ENCODE data around the gene MAML2. TPM values are rescaled to one million over a fixed set of nuclear protein-coding genes. Genes with fewer than 3 reads are reported as not detected.
A peak's percentile ranks its signal among the peaks of the same experiment; 100 is the strongest.

The MAML2 gene
- total RNA-seq, 1 experiment from 2014 or later, result 28.3 TPM

- intact Hi-C loops (cut with micrococcal nuclease; ENCODE audit: unreplicated experiment), result loop anchor here (1.0 to 5.0 kb wide), 4 partner anchors 43 to 337 kb away; partner anchors contain the start of genes JRKL and MAML2
- Histone ChIP-seq H3K79me2 (ENCODE audit: low read depth) (peaks cover 56% of the 10 kb centered on the region), H3K4me1 (replicated peaks; ENCODE audit: insufficient read depth) (peaks cover 64% of the 10 kb centered on the region), H3K27ac (peak overlapping the region; percentile 47), H3K36me3 (ENCODE audit: low read depth) (peaks cover 19% of the 10 kb centered on the region), H4K20me1 (ENCODE audit: insufficient read depth) (no peaks in the 10 kb centered on the region), H3K9me2 (ENCODE audit: insufficient read depth) (no peaks in the 10 kb centered on the region), H3K4me3 (no peak overlapping the region), H2AFZ (no peak overlapping the region), H3F3A (ENCODE audit: insufficient read depth, low read depth) (peaks cover 35% of the 10 kb centered on the region; the same call in 1 of the 2 replicates), H3K4me2 (peak overlapping the region; percentile 13), H3K27me3 (ENCODE audit: insufficient read depth, low read depth) (no peaks in the 10 kb centered on the region), H3K9me3 (ENCODE audit: insufficient read depth, low read depth) (peaks cover 6% of the 10 kb centered on the region; the same call in 1 of the 2 replicates)
- no TSS peak for BruUV-seq (replicated peaks)
- CTCF ChIA-PET, result interaction anchor here (0.6 to 2.0 kb wide), 7 partner anchors 31 to 339 kb away, joined by 3 to 8 read pairs (median 3); partner anchors contain the start of gene MAML2
- TF ChIP-seq EZH2 (IDR thresholded peaks at IDR 0.05; ENCODE audit: low read depth), result no peak
- TF ChIP-seq CTCF (conservative IDR thresholded peaks at IDR 0.05), result peak; percentile 79
- DNase-seq, result peak in 1 of 2 experiments; percentile 50
- POLR2A ChIA-PET (ENCODE audit: unreplicated experiment), result interaction anchor here (0.6 kb wide), 1 partner anchor 97 kb away, joined by 5 read pairs; no protein-coding TSS in a partner anchor
Observed at GRCh38 chr11:96054870-96055705, 287.9 kb downstream of the MAML2 start.

DNA sequence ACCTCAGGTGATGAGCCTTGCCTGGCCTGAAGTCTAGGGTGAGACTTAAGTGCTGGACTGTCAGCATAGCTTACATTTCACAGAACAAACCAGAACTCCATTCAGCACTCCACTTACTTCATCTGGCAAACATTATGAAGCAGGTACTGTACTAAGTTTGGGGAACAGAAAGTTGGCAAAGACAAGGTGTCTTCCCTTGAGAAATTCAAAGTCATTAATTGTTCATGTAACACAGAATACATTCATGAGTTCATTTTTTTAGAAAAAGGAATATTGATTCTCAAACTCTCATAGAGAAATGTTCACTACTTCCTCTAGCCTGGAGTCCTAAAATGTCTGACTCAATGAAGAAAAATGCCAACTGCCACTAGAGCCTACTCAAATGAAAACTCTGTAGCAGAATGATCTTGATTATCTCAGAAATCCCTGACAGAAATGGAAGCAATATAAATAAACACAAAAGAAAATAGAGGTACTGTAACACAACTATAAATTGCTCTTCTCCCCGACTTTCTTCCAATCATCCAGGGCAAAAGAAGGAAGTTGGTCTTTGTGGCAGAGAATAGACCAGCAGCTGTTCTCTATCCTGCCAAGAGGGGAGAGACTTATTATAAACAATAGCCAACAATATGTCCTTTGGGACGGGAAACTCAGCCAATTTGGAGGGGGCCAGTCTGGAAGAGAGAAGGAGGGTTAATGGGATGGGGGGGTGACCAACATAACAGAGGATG lies 289.9 kb downstream of the MAML2 start:
- Histone ChIP-seq H3K79me2 (ENCODE audit: low read depth) (peaks cover 52% of the 10 kb centered on the region), H3K4me3 (no peak overlapping the region), H3K9me3 (ENCODE audit: insufficient read depth, low read depth) (peaks cover 6% of the 10 kb centered on the region; the same call in 1 of the 2 replicates), H3K27me3 (ENCODE audit: insufficient read depth, low read depth) (no peaks in the 10 kb centered on the region), H4K20me1 (ENCODE audit: insufficient read depth) (no peaks in the 10 kb centered on the region), H3K27ac (peak overlapping the region; percentile 65), H3K9me2 (ENCODE audit: insufficient read depth) (no peaks in the 10 kb centered on the region), H3K4me1 (replicated peaks; ENCODE audit: insufficient read depth) (peaks cover 69% of the 10 kb centered on the region), H3K36me3 (ENCODE audit: low read depth) (peaks cover 26% of the 10 kb centered on the region), H2AFZ (no peak overlapping the region), H3F3A (ENCODE audit: insufficient read depth, low read depth) (peaks cover 35% of the 10 kb centered on the region), H3K4me2 (peak overlapping the region; percentile 45)
- TF ChIP-seq CTCF (conservative IDR thresholded peaks at IDR 0.05) (no peak), EZH2 (IDR thresholded peaks at IDR 0.05; ENCODE audit: low read depth) (no peak)
- DNase-seq, result peak in 1 of 2 experiments; percentile 88
- POLR2A ChIA-PET (ENCODE audit: unreplicated experiment), result interaction anchor here (0.8 kb wide), 1 partner anchor 15 kb away, joined by 7 read pairs; no protein-coding TSS in a partner anchor
- CTCF ChIA-PET, result interaction anchor here (0.6 kb wide), 1 partner anchor 263 kb away, joined by 9 read pairs; the partner anchor contains the start of gene FAM76B
- intact Hi-C loops (cut with micrococcal nuclease; ENCODE audit: unreplicated experiment), result no loop called here
- BruUV-seq (replicated peaks), result no TSS peak

DNA sequence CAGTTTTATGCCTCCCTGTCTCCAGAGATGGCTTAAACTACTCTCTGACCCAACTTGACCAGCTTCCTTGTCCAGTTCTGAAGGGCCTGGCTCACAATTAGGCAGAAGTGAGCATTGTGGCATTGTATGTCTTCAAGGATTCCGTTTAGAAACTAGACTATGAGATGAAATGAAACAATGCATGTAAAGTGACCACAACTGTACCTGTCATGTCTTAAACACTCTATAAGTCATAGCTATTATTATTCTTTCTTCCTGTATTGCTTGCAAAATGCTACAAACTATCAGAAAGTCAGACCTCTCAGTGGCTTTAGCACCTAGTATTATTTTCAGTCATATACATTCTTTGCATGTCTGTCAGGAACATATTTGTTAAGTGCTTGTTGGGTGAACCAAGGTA lies 291.2 kb downstream of the MAML2 start:
- Histone ChIP-seq H3K9me3 (ENCODE audit: insufficient read depth, low read depth) (peaks cover 6% of the 10 kb centered on the region; the same call in 1 of the 2 replicates), H3K9me2 (ENCODE audit: insufficient read depth) (no peaks in the 10 kb centered on the region), H2AFZ (no peak overlapping the region), H4K20me1 (ENCODE audit: insufficient read depth) (no peaks in the 10 kb centered on the region), H3K27me3 (ENCODE audit: insufficient read depth, low read depth) (no peaks in the 10 kb centered on the region), H3K27ac (no peak overlapping the region), H3K79me2 (ENCODE audit: low read depth) (peaks cover 41% of the 10 kb centered on the region), H3K4me1 (replicated peaks; ENCODE audit: insufficient read depth) (peaks cover 68% of the 10 kb centered on the region), H3K4me3 (no peak overlapping the region), H3K36me3 (ENCODE audit: low read depth) (peaks cover 26% of the 10 kb centered on the region), H3F3A (ENCODE audit: insufficient read depth, low read depth) (peaks cover 28% of the 10 kb centered on the region), H3K4me2 (no peak overlapping the region)
- no peak for DNase-seq
- no TSS peak for BruUV-seq (replicated peaks)
- CTCF ChIA-PET, result no interaction called here
- TF ChIP-seq CTCF (conservative IDR thresholded peaks at IDR 0.05) (no peak), EZH2 (IDR thresholded peaks at IDR 0.05; ENCODE audit: low read depth) (no peak)
- intact Hi-C loops (cut with micrococcal nuclease; ENCODE audit: unreplicated experiment), result no loop called here
- POLR2A ChIA-PET (ENCODE audit: unreplicated experiment), result interaction anchor here (0.8 kb wide), 1 partner anchor 16 kb away, joined by 7 read pairs; no protein-coding TSS in a partner anchor

Data from PC-9 (cell line).